ENCODE results near the gene DOCK4.

- TF ChIP-seq EZH2 (IDR thresholded peaks at IDR 0.05; ENCODE audit: insufficient read depth, poor library complexity, severe bottlenecking) (no peak), EZH2phosphoT487 (IDR thresholded peaks at IDR 0.05; ENCODE audit: insufficient read depth, low read depth) (no peak)
Observed at GRCh38 chr7:111927353-111928019, 278.7 kb downstream of the DOCK4 start.
